Measurements from ENCODE around the gene GAL3ST2.

The GAL3ST2 gene

DNA sequence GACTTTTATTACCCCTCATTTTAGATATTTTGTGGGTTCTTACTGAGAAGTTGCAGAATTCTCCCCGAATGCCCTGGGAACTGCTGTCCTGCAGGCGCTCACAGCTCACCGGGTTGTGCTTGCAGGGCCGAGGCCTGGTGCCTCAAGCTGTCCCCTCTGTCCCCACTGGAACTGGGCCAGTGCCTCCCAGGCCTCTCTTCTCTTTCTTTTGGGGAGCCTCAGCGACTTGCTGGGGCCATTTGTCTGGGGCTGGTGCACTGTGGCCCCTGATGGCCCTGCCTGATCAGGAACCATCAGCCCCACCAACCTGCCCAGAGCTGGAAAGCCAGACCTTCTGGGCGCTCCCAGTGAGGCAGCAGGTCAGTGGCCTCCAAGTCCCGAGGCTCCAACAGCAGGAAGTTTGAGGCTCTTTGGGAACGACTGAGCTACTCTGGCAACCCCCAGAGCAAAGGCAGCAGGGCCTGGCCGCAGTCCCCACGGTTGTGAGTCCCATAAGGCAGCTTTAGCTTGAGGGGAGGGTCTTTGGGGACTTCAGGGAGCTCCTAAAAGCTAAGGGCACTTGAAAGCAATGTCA is 17.7 kb downstream of the GAL3ST2 start:
- DNase-seq (ENCODE audit: low read depth): no peak
- no peak overlapping the region for H3K4me3 ChIP-seq (ENCODE audit: low read depth, low read length)
- TF ChIP-seq, protein P1, sequence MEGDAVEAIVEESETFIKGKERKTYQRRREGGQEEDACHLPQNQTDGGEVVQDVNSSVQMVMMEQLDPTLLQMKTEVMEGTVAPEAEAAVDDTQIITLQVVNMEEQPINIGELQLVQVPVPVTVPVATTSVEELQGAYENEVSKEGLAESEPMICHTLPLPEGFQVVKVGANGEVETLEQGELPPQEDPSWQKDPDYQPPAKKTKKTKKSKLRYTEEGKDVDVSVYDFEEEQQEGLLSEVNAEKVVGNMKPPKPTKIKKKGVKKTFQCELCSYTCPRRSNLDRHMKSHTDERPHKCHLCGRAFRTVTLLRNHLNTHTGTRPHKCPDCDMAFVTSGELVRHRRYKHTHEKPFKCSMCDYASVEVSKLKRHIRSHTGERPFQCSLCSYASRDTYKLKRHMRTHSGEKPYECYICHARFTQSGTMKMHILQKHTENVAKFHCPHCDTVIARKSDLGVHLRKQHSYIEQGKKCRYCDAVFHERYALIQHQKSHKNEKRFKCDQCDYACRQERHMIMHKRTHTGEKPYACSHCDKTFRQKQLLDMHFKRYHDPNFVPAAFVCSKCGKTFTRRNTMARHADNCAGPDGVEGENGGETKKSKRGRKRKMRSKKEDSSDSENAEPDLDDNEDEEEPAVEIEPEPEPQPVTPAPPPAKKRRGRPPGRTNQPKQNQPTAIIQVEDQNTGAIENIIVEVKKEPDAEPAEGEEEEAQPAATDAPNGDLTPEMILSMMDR (IDR thresholded peaks at IDR 0.05; ENCODE audit: control insufficient read depth, extremely low read depth, insufficient read depth): no peak

DNA sequence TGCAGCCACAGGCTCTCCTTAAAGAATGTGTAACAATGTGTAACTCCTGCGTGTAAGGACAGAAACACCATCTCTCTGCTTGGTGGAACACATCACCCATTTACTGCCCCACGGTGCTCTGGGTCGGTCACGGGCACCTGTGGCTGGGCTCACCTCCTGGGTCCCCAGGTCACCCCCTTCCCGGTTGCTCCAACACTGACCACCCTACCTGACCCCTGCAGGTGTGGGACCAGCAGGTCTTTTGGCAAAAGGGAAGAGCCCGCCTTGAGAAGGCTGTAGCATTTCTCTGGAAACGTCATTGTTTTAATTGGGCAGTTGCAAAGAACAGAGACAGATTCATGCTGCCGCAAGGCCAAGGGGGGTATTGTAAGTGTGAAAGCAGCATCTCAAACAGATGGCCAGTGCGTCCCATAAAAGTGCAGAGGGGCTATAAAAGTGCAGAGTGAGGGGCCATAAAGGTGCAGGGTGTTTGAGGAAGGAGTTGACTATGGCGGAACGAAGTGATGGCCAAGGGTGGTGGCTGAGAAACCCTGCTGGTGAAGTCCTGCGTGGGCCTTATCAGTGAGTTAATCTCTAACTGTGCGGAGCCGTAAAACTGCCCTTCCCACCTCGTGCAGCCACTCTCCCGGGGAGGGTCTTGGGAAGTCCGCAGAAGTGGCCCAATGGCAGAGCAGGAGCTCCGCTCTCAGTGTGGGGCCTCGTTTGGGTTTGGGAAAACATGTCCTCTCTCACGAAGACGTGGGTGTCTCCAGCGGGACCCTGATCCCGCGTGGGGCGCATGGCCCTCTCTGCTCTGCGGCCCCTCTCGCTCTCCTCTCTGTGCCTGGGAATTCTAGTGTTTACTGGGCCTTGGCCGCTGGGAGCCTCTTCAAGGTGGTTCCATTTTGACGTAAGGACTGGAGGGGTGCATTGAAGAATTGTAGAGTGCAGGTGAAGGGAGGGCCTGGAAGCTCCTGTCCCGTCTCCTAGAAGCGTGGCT is 18.7 kb downstream of the GAL3ST2 start:
- H3K4me3 ChIP-seq (ENCODE audit: low read depth, low read length): no peak overlapping the region
- TF ChIP-seq, protein P1 (IDR thresholded peaks at IDR 0.05; ENCODE audit: control insufficient read depth, extremely low read depth, insufficient read depth): no peak
- DNase-seq (ENCODE audit: low read depth): no peak

DNA sequence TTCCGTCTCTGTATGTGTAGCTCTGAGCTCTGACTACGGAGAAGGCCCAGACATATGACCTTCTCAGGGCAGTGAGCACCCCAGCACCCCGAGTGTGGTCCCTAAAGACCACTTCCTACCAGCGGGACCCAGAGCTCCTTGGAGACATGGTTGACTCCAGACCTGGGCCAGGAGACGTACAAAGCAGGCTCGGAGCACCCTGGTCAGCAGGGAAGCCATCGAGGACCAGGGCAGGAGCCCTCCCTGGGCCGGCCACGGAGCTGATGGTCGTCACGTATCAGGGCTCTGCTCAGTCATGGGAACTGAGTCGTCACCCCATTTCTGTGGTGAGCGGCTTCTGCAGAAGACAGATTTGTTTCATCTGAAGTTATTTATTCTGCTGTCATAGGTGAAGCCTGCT is 19.6 kb downstream of the GAL3ST2 start:
- H3K4me3 ChIP-seq (ENCODE audit: low read depth, low read length): no peak overlapping the region
- DNase-seq (ENCODE audit: low read depth): no peak
- TF ChIP-seq, protein P1 (IDR thresholded peaks at IDR 0.05; ENCODE audit: control insufficient read depth, extremely low read depth, insufficient read depth): no peak

DNA sequence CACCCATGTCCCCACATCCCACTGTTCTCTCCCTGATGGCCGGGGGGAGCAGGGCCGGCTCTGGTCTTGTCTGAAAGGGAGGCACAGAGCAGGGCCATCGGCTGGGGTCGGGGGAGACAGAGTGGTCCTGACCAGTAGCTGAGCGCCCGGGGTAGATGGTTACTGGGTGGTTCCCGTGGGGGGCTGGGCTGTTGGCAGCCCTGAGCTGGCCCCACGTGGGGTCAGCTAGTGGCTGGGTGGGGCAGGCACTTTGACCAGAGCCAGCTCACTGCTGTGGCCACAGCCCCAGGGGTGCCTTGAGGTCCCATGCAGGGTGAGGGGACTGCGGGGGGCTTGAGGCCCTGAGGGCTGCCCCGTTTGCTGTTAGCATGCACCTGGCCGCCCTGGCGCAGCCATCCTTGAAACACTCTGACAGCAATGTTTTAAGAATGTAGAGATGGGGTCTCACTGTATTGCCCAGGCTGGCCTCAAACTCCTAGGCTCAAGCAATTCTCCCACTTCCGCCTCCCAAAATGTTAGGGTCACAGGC is 20.1 kb downstream of the GAL3ST2 start:
- H3K4me3 ChIP-seq (ENCODE audit: low read depth, low read length): no peak overlapping the region
- TF ChIP-seq, protein P1 (IDR thresholded peaks at IDR 0.05; ENCODE audit: control insufficient read depth, extremely low read depth, insufficient read depth): no peak
- DNase-seq (ENCODE audit: low read depth): no peak

DNA sequence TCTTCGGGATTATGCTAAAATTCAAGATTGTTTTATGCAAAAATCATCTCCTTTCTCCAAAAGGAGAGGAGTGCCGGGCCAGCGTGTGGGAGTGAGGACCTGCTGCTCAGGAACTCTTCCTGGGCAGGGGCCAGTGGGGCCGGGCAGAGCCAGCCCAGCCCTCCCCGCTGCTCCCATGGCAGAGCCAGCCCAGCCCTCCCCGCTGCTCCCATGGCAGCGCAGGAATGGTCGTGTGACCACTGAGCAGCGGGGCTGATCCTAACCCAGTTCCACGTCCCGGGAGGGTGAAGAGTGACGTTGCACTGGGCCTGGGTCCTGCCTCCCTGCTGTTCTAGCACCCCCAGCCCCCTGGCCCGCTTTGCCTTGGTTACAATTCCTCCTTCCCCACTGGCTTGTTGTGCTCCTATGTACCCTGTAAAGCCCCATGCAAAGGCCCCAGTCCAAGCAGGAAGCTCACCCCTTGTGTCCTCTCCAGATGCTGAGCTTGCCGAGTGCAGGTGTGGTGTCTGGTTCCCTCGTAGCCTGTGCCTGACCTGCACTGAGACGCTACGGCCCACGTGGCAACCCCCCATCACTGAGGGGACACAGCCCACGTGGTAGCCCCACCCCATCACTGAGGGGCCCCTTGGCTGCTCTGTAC is 20.9 kb downstream of the GAL3ST2 start:
- TF ChIP-seq, protein P1 (IDR thresholded peaks at IDR 0.05; ENCODE audit: control insufficient read depth, extremely low read depth, insufficient read depth): no peak
- no peak for DNase-seq (ENCODE audit: low read depth)
- H3K4me3 ChIP-seq (ENCODE audit: low read depth, low read length): no peak overlapping the region

DNA sequence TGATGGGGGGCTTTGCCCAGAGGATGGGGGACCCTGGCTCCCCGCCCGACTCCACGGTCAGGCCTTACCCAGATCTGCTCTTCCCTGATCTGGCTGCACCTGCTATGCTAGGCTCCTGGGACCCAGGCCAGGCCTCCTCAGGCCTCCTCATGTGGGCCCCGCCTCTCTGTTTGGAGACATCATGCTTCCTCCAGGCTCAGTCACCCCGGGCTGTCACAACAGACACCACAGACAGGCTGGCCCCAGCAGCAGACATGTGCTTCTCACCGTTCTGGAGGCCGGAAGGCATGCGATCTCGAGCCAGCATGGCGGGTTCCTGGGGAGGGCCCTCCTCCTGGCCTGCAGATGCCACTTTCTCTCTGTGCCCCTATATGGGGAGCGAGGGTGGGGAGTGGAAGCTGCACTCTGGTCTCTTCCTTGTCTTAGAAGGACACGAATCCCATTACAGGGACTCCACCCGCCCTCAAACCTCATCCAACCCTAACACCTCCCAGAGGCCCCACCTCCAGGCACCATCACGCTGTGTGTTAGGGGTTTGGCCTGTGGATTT is 21.5 kb downstream of the GAL3ST2 start:
- peak; percentile 27 for DNase-seq (ENCODE audit: low read depth)
- H3K4me3 ChIP-seq (ENCODE audit: low read depth, low read length): no peak overlapping the region
- TF ChIP-seq, protein P1 (IDR thresholded peaks at IDR 0.05; ENCODE audit: control insufficient read depth, extremely low read depth, insufficient read depth): no peak
